GM23338 (cell line): ENCODE results near the gene PTGIS. TPM values are rescaled to one million over a fixed set of nuclear protein-coding genes. Genes with fewer than 3 reads are reported as not detected.
"Not testable (repeated sequence)": the region's sequence is repeated elsewhere in the genome, so short reads cannot be mapped to it uniquely, and the experiment has no call there.

Experiments
- ATAC-seq: fragments of 200-7000 bp; cut with Tn5 transposase; 3 replicates; pipeline ENCODE4 v1.9.1; 2020
- DNase-seq: peaks from one replicate; pipeline ENCODE4 v3.0.0-alpha.2; 2015; ENCODE audit warnings: low spot score
- H2AFZ ChIP-seq: fragments of 200-600 bp; sonication (generic); 2 replicates; pipeline ENCODE4 v1.8.0; 2016; ENCODE audit warnings: antibody characterized with exemption, mild to moderate bottlenecking, moderate library complexity
- H3F3A ChIP-seq: fragments of 200-600 bp; sonication (generic); replicated peaks from 2 replicates; pipeline ENCODE4 v1.8.0; 2017; ENCODE audit warnings: antibody characterized with exemption, mixed run types, low read depth
- H3K27ac ChIP-seq: fragments of 200-600 bp; sonication (generic); 2 replicates; pipeline ENCODE4 v1.6.1; 2016; ENCODE audit warnings: low read depth
- H3K27me3 ChIP-seq: fragments of 200-600 bp; sonication (generic); 2 replicates; pipeline ENCODE4 v1.8.0; 2016; ENCODE audit warnings: mild to moderate bottlenecking, mixed run types, moderate library complexity; ENCODE audit not compliant: insufficient read depth
- H3K36me3 ChIP-seq: fragments of 200-600 bp; sonication (generic); 2 replicates; pipeline ENCODE4 v1.8.0; 2016; ENCODE audit warnings: mild to moderate bottlenecking; ENCODE audit not compliant: insufficient read depth
- H3K4me1 ChIP-seq: fragments of 200-600 bp; sonication (generic); 2 replicates; pipeline ENCODE4 v1.8.0; 2016; ENCODE audit warnings: mild to moderate bottlenecking, moderate library complexity; ENCODE audit not compliant: insufficient read depth
- H3K4me2 ChIP-seq: fragments of 200-600 bp; sonication (generic); 2 replicates; pipeline ENCODE4 v1.7.1; 2017; ENCODE audit warnings: mixed run types
- H3K4me3 ChIP-seq: fragments of 200-600 bp; sonication (generic); 2 replicates; pipeline ENCODE4 v1.6.1; 2016; ENCODE audit warnings: mixed run types
- H3K79me2 ChIP-seq: fragments of 200-600 bp; sonication (generic); replicated peaks from 2 replicates; pipeline ENCODE4 v1.8.0; 2017; ENCODE audit warnings: mild to moderate bottlenecking; ENCODE audit not compliant: insufficient read depth
- H3K9me2 ChIP-seq: fragments of 200-600 bp; sonication (generic); 2 replicates; pipeline ENCODE4 v1.8.0; 2017; ENCODE audit not compliant: insufficient read depth
- H4K20me1 ChIP-seq: fragments of 200-600 bp; sonication (generic); replicated peaks from 2 replicates; pipeline ENCODE4 v1.8.0; 2017; ENCODE audit warnings: mild to moderate bottlenecking; ENCODE audit not compliant: insufficient read depth
- H3K27ac Mint-ChIP-seq: 2 replicates; pipeline ENCODE4 v1.8.0; 2020; ENCODE audit warnings: inconsistent platforms, mild to moderate bottlenecking, moderate library complexity, mixed read lengths
- H3K27me3 Mint-ChIP-seq: 3 replicates; pipeline ENCODE4 v1.8.0; 2022; ENCODE audit warnings: low read depth, mild to moderate bottlenecking, moderate library complexity, mixed read lengths, inconsistent platforms; ENCODE audit not compliant: insufficient read depth, poor library complexity
- H3K36me3 Mint-ChIP-seq: 3 replicates; pipeline ENCODE4 v1.8.0; 2021; ENCODE audit warnings: low read depth, mild to moderate bottlenecking, inconsistent platforms, moderate library complexity, mixed read lengths
- H3K4me1 Mint-ChIP-seq: 3 replicates; pipeline ENCODE4 v1.8.0; 2020; ENCODE audit warnings: mild to moderate bottlenecking, inconsistent platforms, mixed read lengths
- H3K4me3 Mint-ChIP-seq: 3 replicates; pipeline ENCODE4 v1.8.0; 2021; ENCODE audit warnings: moderate library complexity, mild to moderate bottlenecking, inconsistent platforms, mixed read lengths
- H3K9me3 Mint-ChIP-seq: 3 replicates; pipeline ENCODE4 v1.8.0; 2020; ENCODE audit warnings: moderate library complexity, mild to moderate bottlenecking, inconsistent platforms, mixed read lengths
- ETS1 ChIP-seq: IDR thresholded peaks from 2 replicates; pipeline ENCODE4 v1.6.1; 2016; ENCODE audit warnings: antibody characterized with exemption
- ZNF462 ChIP-seq: fragments of 250-450 bp; sonication (Bioruptor Pico); IDR thresholded peaks from 2 replicates; pipeline ENCODE4 v1.5.0; 2020; ENCODE audit warnings: mild to moderate bottlenecking, moderate library complexity
- polyA plus RNA-seq: library from polyadenylated mRNA; unstranded; fragments of >200 nt; fragmentation: Nextera tagmentation; extraction: Ambion mirVana; gene quantifications from 2 replicates; pipeline ENCODE4 v1.2.1, GENCODE V29; 2016
- total RNA-seq: library from RNA; depleted of rRNA; stranded (reverse); fragments of >200 nt; shearing (Covaris generic); gene quantifications from 2 replicates; pipeline ENCODE4 v1.2.3, GENCODE V29; 2014

Gene PTGIS
- total and polyA plus RNA-seq, 2 experiments from 2014 or later: 6.6 to 28.7 TPM

DNA sequence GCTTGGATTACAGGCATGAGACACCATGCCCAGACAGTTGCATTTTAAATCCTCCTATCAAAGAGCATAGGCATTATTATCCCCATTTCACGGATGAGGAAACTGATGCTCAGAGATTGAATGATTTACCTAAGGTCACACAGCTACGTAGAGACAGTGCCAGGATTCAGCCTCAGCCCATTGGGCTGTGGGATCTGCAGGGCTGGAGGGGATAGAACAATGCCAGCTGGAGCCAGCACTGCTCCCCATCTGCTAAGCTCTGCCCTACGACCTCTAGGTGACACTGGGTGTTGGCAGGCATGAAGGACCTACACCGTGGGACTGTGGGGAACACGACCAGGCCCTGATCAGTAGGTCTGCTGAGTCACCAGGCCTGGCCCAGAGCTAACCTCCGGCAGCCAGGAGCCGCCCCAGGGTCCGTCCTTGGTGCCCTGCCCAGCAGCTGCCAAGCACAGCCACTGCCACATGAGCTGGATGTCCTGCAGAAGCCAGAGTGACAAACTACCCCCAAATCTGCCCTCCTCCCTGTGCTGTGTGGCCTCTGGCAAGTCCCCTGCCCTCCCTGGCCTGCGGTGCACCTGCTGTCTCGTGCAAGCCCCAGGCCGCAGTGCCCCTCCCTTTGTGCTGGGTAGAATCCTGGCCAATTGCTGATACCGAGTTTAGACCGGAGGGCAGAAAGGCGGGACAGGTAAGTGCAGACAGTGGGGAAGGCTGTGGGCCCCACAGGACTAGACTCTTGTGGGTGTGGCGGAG is 47.6 kb upstream of the PTGIS start (continued):
- TF ChIP-seq ZNF462 (CRISPR knock-in tag) (no peak), ETS1 (no peak)

DNA sequence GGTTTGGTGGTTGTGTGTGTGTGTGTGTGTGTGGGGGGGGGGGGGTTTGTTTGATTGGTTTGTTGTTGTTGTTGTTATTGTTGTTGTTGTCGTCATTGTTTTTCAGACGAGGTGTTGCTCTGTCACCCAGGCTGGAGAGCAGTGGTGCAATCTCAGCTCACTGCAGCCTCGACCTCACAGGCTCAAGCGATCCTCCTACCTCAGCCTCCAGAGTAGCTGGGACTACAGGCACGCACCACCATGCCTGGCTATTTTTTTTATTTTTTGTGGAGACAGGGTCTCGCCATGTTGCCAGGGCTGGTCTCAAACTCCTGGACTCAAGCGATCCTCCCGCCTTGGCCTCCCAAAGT is 47.1 kb upstream of the PTGIS start:
- not testable (repeated sequence) for H3K27ac ChIP-seq, DNase-seq, H2AFZ ChIP-seq, H3K9me3 Mint-ChIP-seq, H4K20me1 ChIP-seq, H3K27ac Mint-ChIP-seq, H3K36me3 ChIP-seq, H3K4me3 ChIP-seq, H3K79me2 ChIP-seq, H3K36me3 Mint-ChIP-seq, H3F3A ChIP-seq, H3K4me2 ChIP-seq, H3K9me2 ChIP-seq, H3K4me1 Mint-ChIP-seq, H3K4me3 Mint-ChIP-seq, H3K27me3 Mint-ChIP-seq, H3K4me1 ChIP-seq, ATAC-seq, H3K27me3 ChIP-seq
